Measurements from ENCODE around the gene ZFAND4. TPM values are rescaled to one million over a fixed set of nuclear protein-coding genes. Genes with fewer than 3 reads are reported as not detected.
"Not testable (repeated sequence)": the region's sequence is repeated elsewhere in the genome, so short reads cannot be mapped to it uniquely, and the experiment has no call there.

ZFAND4 gene
- total RNA-seq: 8.3 and 10.9 TPM in 2 replicates

- Histone ChIP-seq H4K20me1 (ENCODE audit: insufficient read depth, low read length) (no peaks in the 10 kb centered on the region), H3K4me2 (ENCODE audit: insufficient read depth, low read length) (peak within 1 kb of the TSS; percentile 96), H3K79me2 (ENCODE audit: insufficient read depth, low read length) (peaks cover 5% of the 10 kb centered on the region), H3K36me3 (ENCODE audit: insufficient read depth, low read length) (no peaks in the 10 kb centered on the region), H3K9me3 (ENCODE audit: low read depth, low read length) (no peaks in the 10 kb centered on the region), H2AFZ (ENCODE audit: low read length) (peak within 1 kb of the TSS; percentile 99), H3K27ac (ENCODE audit: low read depth, low read length) (peak within 1 kb of the TSS; percentile 70), H3K27me3 (ENCODE audit: insufficient read depth, low read length) (no peaks in the 10 kb centered on the region), H3K4me1 (ENCODE audit: insufficient read depth, low read length) (peaks cover 2% of the 10 kb centered on the region), H3K4me3 (ENCODE audit: insufficient read depth, low read length) (peak within 1 kb of the TSS; percentile 95)
- DNase-seq (ENCODE audit: insufficient read length, low spot score, missing footprints): peak; percentile 99
- peak; percentile 36 for TF ChIP-seq CTCF (IDR thresholded peaks at IDR 0.05; ENCODE audit: extremely low read depth, low read depth, low read length)
Observed at GRCh38 chr10:45672181-45673073, at the start of gene ZFAND4. Gene ZFAND4, minus strand, starts transcription at chr10:45672772. Its CDS starts 9,047 bp downstream, at chr10:45663725.

GRCh38 chr10:45721503-45721902, 48.9 kb upstream of the ZFAND4 start:
- not testable (repeated sequence) for H3K79me2 ChIP-seq (ENCODE audit: insufficient read depth, low read length); DNase-seq (ENCODE audit: insufficient read length, low spot score, missing footprints); H3K27me3 ChIP-seq (ENCODE audit: insufficient read depth, low read length); H3K9me3 ChIP-seq (ENCODE audit: low read depth, low read length); H2AFZ ChIP-seq (ENCODE audit: low read length); H3K27ac ChIP-seq (ENCODE audit: low read depth, low read length); H3K4me1 ChIP-seq (ENCODE audit: insufficient read depth, low read length); H3K36me3 ChIP-seq (ENCODE audit: insufficient read depth, low read length); H3K4me2 ChIP-seq (ENCODE audit: insufficient read depth, low read length); H4K20me1 ChIP-seq (ENCODE audit: insufficient read depth, low read length); H3K4me3 ChIP-seq (ENCODE audit: insufficient read depth, low read length)

GRCh38 chr10:45717642-45718041, 45.1 kb upstream of the ZFAND4 start:
- H4K20me1 ChIP-seq (ENCODE audit: insufficient read depth, low read length); H3K27me3 ChIP-seq (ENCODE audit: insufficient read depth, low read length); H2AFZ ChIP-seq (ENCODE audit: low read length); H3K4me3 ChIP-seq (ENCODE audit: insufficient read depth, low read length); DNase-seq (ENCODE audit: insufficient read length, low spot score, missing footprints); H3K79me2 ChIP-seq (ENCODE audit: insufficient read depth, low read length); H3K27ac ChIP-seq (ENCODE audit: low read depth, low read length); H3K9me3 ChIP-seq (ENCODE audit: low read depth, low read length); H3K36me3 ChIP-seq (ENCODE audit: insufficient read depth, low read length); H3K4me2 ChIP-seq (ENCODE audit: insufficient read depth, low read length); H3K4me1 ChIP-seq (ENCODE audit: insufficient read depth, low read length): not testable (repeated sequence)

- not testable (repeated sequence) for H2AFZ ChIP-seq (ENCODE audit: low read length); H3K4me1 ChIP-seq (ENCODE audit: insufficient read depth, low read length); H3K79me2 ChIP-seq (ENCODE audit: insufficient read depth, low read length); H4K20me1 ChIP-seq (ENCODE audit: insufficient read depth, low read length); H3K36me3 ChIP-seq (ENCODE audit: insufficient read depth, low read length); H3K27me3 ChIP-seq (ENCODE audit: insufficient read depth, low read length); H3K4me2 ChIP-seq (ENCODE audit: insufficient read depth, low read length); H3K27ac ChIP-seq (ENCODE audit: low read depth, low read length); H3K9me3 ChIP-seq (ENCODE audit: low read depth, low read length); DNase-seq (ENCODE audit: insufficient read length, low spot score, missing footprints); H3K4me3 ChIP-seq (ENCODE audit: insufficient read depth, low read length)
Observed at GRCh38 chr10:45717053-45717452, 44.5 kb upstream of the ZFAND4 start.

GRCh38 chr10:45711223-45711622, 38.7 kb upstream of the ZFAND4 start:
- H3K4me1 ChIP-seq (ENCODE audit: insufficient read depth, low read length); H3K4me3 ChIP-seq (ENCODE audit: insufficient read depth, low read length); H3K27me3 ChIP-seq (ENCODE audit: insufficient read depth, low read length); H3K27ac ChIP-seq (ENCODE audit: low read depth, low read length); DNase-seq (ENCODE audit: insufficient read length, low spot score, missing footprints); H2AFZ ChIP-seq (ENCODE audit: low read length); H4K20me1 ChIP-seq (ENCODE audit: insufficient read depth, low read length); H3K36me3 ChIP-seq (ENCODE audit: insufficient read depth, low read length); H3K9me3 ChIP-seq (ENCODE audit: low read depth, low read length); H3K79me2 ChIP-seq (ENCODE audit: insufficient read depth, low read length); H3K4me2 ChIP-seq (ENCODE audit: insufficient read depth, low read length): not testable (repeated sequence)

GRCh38 chr10:45710200-45710796, 37.7 kb upstream of the ZFAND4 start:
- peak overlapping the region; percentile 78 for H2AFZ ChIP-seq (ENCODE audit: low read length)

GRCh38 chr10:45678467-45678866, 5.9 kb upstream of the ZFAND4 start:
- H3K4me2 ChIP-seq (ENCODE audit: insufficient read depth, low read length); H4K20me1 ChIP-seq (ENCODE audit: insufficient read depth, low read length); H2AFZ ChIP-seq (ENCODE audit: low read length); H3K27me3 ChIP-seq (ENCODE audit: insufficient read depth, low read length); DNase-seq (ENCODE audit: insufficient read length, low spot score, missing footprints); H3K4me3 ChIP-seq (ENCODE audit: insufficient read depth, low read length); H3K9me3 ChIP-seq (ENCODE audit: low read depth, low read length); H3K4me1 ChIP-seq (ENCODE audit: insufficient read depth, low read length); H3K36me3 ChIP-seq (ENCODE audit: insufficient read depth, low read length); H3K27ac ChIP-seq (ENCODE audit: low read depth, low read length); H3K79me2 ChIP-seq (ENCODE audit: insufficient read depth, low read length): not testable (repeated sequence)

More at GRCh38 chr10:45710200-45710796, 37.7 kb upstream of the ZFAND4 start:
- H3K4me3 ChIP-seq (ENCODE audit: insufficient read depth, low read length): peak overlapping the region; percentile 19
- not testable (repeated sequence) for DNase-seq (ENCODE audit: insufficient read length, low spot score, missing footprints); H3K9me3 ChIP-seq (ENCODE audit: low read depth, low read length); H3K27ac ChIP-seq (ENCODE audit: low read depth, low read length); H4K20me1 ChIP-seq (ENCODE audit: insufficient read depth, low read length); H3K27me3 ChIP-seq (ENCODE audit: insufficient read depth, low read length); H3K36me3 ChIP-seq (ENCODE audit: insufficient read depth, low read length); H3K79me2 ChIP-seq (ENCODE audit: insufficient read depth, low read length); H3K4me1 ChIP-seq (ENCODE audit: insufficient read depth, low read length)
- H3K4me2 ChIP-seq (ENCODE audit: insufficient read depth, low read length): peak overlapping the region; percentile 45

Measured in osteoblast (primary cell).